22Rv1 (cell line): ENCODE results near the gene MYH14.

ENCODE experiments used
- H3K27ac ChIP-seq: fragments of 450-650 bp; 2 replicates; pipeline ENCODE4 v1.5.1; 2017
- ZFX ChIP-seq: fragments of 450-650 bp; IDR thresholded peaks from 2 replicates; pipeline ENCODE4 v1.6.1; 2017; ENCODE audit warnings: antibody characterized with exemption, borderline replicate concordance
- TF ChIP-seq, protein P1 (sequence below): fragments of 450-650 bp; IDR thresholded peaks from 2 replicates; pipeline ENCODE4 v1.5.1; 2017; ENCODE audit warnings: mild to moderate bottlenecking

Gene MYH14

DNA sequence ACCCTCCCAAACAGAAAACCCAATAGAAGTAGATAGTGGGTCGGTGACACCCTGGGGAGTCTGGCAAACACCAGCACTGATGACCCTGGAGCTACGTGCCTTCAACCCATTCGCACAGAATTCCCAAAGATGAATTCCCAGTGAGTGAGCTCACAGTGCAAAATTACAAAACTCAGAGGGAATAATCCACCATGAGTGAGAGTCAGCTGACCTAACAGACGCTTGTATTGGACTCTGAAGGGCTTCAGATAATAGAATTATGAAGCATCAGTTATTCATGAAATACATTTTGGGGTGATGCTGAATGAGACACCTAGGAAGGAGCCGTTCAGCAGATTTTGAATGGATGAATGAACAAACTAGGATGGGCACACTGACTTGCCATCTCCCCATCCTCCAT is 85.5 kb downstream of the MYH14 start:
- TF ChIP-seq, protein P1, sequence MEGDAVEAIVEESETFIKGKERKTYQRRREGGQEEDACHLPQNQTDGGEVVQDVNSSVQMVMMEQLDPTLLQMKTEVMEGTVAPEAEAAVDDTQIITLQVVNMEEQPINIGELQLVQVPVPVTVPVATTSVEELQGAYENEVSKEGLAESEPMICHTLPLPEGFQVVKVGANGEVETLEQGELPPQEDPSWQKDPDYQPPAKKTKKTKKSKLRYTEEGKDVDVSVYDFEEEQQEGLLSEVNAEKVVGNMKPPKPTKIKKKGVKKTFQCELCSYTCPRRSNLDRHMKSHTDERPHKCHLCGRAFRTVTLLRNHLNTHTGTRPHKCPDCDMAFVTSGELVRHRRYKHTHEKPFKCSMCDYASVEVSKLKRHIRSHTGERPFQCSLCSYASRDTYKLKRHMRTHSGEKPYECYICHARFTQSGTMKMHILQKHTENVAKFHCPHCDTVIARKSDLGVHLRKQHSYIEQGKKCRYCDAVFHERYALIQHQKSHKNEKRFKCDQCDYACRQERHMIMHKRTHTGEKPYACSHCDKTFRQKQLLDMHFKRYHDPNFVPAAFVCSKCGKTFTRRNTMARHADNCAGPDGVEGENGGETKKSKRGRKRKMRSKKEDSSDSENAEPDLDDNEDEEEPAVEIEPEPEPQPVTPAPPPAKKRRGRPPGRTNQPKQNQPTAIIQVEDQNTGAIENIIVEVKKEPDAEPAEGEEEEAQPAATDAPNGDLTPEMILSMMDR, result no peak
- TF ChIP-seq ZFX, result no peak
- no peak overlapping the region for H3K27ac ChIP-seq

DNA sequence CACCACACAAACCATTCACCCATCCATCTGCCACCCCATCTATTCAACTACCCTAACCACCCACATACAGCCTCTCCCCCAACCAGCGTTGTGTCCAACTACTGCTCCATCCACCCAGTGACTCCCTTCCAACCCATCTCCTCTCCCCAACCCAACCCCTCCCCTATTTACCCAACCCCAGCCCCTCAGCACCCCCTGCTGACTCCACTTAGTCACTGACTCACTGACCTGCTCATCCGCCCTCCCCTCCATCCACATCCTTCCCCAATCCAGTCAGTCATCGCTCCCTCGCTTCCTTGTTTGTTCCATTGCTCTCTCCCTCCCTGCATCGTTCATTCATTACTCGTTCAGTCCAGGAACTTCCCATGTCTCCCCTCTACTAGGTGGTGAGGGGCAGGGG is 86.6 kb downstream of the MYH14 start:
- no peak overlapping the region for H3K27ac ChIP-seq

DNA sequence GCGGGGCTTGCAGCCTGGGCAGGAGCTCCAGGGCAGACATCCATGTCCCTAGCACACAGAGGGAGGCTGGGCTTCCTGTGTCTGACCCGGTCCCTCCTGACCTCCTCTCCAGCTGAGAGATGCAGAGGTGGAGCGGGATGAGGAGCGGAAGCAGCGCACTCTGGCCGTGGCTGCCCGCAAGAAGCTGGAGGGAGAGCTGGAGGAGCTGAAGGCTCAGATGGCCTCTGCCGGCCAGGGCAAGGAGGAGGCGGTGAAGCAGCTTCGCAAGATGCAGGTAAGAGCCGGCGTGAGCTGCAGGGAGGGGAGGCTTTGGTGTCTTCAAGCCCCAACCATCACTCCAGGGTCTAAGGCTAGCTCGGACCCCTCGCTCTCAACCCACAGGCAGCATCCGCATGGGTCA is 87.4 kb downstream of the MYH14 start:
- H3K27ac ChIP-seq, result no peak overlapping the region
- TF ChIP-seq, protein P1, result no peak
- no peak for TF ChIP-seq ZFX

More for the DNA sequence above, 86.6 kb downstream of the MYH14 start:
- no peak for TF ChIP-seq ZFX
- TF ChIP-seq, protein P1, result no peak

DNA sequence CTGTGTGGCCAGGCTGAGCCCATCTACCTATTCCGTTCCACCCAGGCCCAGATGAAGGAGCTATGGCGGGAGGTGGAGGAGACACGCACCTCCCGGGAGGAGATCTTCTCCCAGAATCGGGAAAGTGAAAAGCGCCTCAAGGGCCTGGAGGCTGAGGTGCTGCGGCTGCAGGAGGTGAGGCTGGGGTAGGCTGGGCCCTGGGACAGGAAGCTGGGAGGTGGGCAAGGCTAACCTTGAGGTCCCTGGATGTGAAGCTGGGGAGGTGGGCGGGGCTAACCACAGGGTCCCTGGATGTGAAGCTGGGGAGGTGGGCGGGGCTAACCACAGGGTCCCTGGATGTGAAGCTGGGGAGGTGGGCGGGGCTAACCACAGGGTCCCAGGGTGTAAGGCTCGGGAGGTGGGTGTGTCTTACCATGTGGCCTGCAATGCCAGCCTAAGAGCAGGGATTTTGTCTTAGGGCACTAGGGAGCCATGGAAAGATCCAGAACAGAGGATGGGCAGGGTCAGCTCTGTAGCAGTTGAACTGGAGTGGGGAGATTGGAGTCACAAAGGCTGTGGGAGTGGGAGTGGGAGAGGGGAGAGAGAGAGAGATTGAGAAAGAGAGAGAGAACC is 88.9 kb downstream of the MYH14 start:
- no peak overlapping the region for H3K27ac ChIP-seq
- TF ChIP-seq ZFX, result no peak
- TF ChIP-seq, protein P1, result no peak

DNA sequence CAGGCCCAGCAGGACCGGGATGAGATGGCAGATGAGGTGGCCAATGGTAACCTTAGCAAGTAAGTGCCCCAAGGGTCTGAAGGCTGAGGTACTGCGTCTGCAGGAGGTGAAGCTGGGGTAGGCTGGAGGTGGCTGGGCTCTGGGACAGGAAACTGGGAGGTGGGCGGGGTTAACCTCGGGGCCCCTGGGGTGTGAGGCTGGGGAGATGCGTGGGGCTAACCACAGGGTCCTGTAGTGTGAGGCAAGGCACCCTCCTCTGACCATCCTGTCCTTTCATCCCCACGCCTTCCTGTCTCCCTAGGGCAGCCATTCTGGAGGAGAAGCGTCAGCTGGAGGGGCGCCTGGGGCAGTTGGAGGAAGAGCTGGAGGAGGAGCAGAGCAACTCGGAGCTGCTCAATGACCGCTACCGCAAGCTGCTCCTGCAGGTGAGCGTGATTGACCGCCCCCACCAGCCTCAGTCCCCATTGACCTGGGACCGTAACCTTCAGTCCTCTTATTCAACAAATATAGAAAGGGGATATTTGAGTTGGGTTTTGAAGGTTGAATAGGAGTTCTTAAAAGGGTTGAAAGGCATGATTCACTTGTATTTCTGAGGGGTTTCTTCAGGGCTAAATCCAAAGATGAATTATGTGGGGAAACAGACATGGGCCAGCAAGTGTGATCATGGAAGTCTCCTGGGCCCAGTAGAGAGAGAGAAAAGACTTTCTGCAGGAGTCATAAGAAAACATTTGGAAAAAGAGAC is 90.0 kb downstream of the MYH14 start:
- TF ChIP-seq, protein P1, result no peak
- no peak for TF ChIP-seq ZFX
- H3K27ac ChIP-seq, result no peak overlapping the region

DNA sequence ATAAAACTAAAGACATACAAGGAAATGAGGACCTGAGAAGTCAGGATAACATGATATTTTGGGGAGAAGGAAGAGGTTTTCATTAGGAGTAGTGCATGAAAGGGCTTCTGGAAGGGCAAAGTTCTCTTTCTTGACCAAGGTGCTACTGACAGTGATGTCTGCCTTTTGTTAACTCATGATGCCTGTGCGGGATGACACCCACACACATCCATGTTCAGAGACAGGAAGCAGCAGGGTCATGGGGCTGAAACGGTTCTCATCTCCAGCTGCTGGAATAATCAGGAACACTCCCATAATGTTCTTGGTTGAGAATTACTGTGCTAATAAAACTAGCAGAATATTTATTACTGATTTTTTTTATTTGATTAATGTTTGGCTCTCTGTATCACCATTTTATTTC is 96.6 kb downstream of the MYH14 start:
- no peak for TF ChIP-seq ZFX
- TF ChIP-seq, protein P1, result no peak
- H3K27ac ChIP-seq, result no peak overlapping the region
